Glutamatergic neuron (in vitro differentiated cells): ENCODE measurements around the gene RASSF5. TPM values are rescaled to one million over a fixed set of nuclear protein-coding genes. Genes with fewer than 3 reads are reported as not detected.

Experiments
- DNase-seq: peaks from one replicate; pipeline ENCODE4 v3.0.0; 2022
- H3K27ac Mint-ChIP-seq: one replicate; pipeline ENCODE4 v1.8.0; 2020; ENCODE audit warnings: mild to moderate bottlenecking, mixed read lengths, inconsistent platforms; ENCODE audit not compliant: unreplicated experiment
- H3K27me3 Mint-ChIP-seq: one replicate; pipeline ENCODE4 v1.8.0; 2020; ENCODE audit warnings: mild to moderate bottlenecking, moderate library complexity, mixed read lengths, inconsistent platforms; ENCODE audit not compliant: unreplicated experiment
- H3K36me3 Mint-ChIP-seq: one replicate; pipeline ENCODE4 v1.8.0; 2020; ENCODE audit warnings: mild to moderate bottlenecking, mixed read lengths, inconsistent platforms; ENCODE audit not compliant: unreplicated experiment
- H3K4me1 Mint-ChIP-seq: one replicate; pipeline ENCODE4 v1.8.0; 2020; ENCODE audit warnings: mild to moderate bottlenecking, low read depth, mixed read lengths, inconsistent platforms; ENCODE audit not compliant: unreplicated experiment
- H3K4me3 Mint-ChIP-seq: one replicate; pipeline ENCODE4 v1.8.0; 2020; ENCODE audit warnings: mild to moderate bottlenecking, mixed read lengths, inconsistent platforms; ENCODE audit not compliant: unreplicated experiment
- H3K9me3 Mint-ChIP-seq: one replicate; pipeline ENCODE4 v1.8.0; 2020; ENCODE audit warnings: mild to moderate bottlenecking, moderate library complexity, mixed read lengths, inconsistent platforms; ENCODE audit not compliant: unreplicated experiment
- CTCF ChIP-seq: fragments of 200-600 bp; sonication (generic); IDR thresholded peaks from one replicate; pipeline ENCODE4 v1.5.0; 2021; ENCODE audit not compliant: partially characterized antibody, unreplicated experiment
- total RNA-seq: library from RNA; stranded (reverse); fragmentation: NEBNext Ultra II Directional; extraction: Animal tissue kit (Norgen Biotek cat#: 25700); gene quantifications from one replicate; pipeline ENCODE4 v1.2.1, GENCODE V29; 2021; ENCODE audit not compliant: unreplicated experiment

RASSF5 gene
- total RNA-seq, 1 donor from 2014 or later = 2.7 TPM

- no peak for TF ChIP-seq CTCF
- H3K27ac Mint-ChIP-seq = no peak overlapping the region
- H3K4me1 Mint-ChIP-seq = peaks cover 76% of the 10 kb centered on the region
- H3K9me3 Mint-ChIP-seq = peaks cover 4% of the 10 kb centered on the region
- H3K4me3 Mint-ChIP-seq = peak overlapping the region; percentile 70
- DNase-seq = no peak
- H3K27me3 Mint-ChIP-seq = peaks cover 18% of the 10 kb centered on the region
- no peaks in the 10 kb centered on the region for H3K36me3 Mint-ChIP-seq
Measured at GRCh38 chr1:206513312-206514111, 6.2 kb downstream of the RASSF5 start.

- H3K4me3 Mint-ChIP-seq = peak overlapping the region; percentile 16
- H3K27me3 Mint-ChIP-seq = peaks cover 8% of the 10 kb centered on the region
- H3K4me1 Mint-ChIP-seq = peaks cover 76% of the 10 kb centered on the region
- H3K9me3 Mint-ChIP-seq = peaks cover 2% of the 10 kb centered on the region
- no peak for DNase-seq
- no peak for TF ChIP-seq CTCF
- H3K36me3 Mint-ChIP-seq = no peaks in the 10 kb centered on the region
- peak overlapping the region; percentile 48 for H3K27ac Mint-ChIP-seq
Measured at GRCh38 chr1:206514813-206515387, 7.6 kb downstream of the RASSF5 start.

GRCh38 chr1:206516728-206516990 is 9.3 kb downstream of the RASSF5 start:
- peaks cover under 1% of the 10 kb centered on the region for H3K9me3 Mint-ChIP-seq
- H3K27me3 Mint-ChIP-seq = peaks cover 5% of the 10 kb centered on the region
- no peaks in the 10 kb centered on the region for H3K36me3 Mint-ChIP-seq
- peaks cover 71% of the 10 kb centered on the region for H3K4me1 Mint-ChIP-seq
- no peak for DNase-seq
- TF ChIP-seq CTCF = no peak
- H3K27ac Mint-ChIP-seq = no peak overlapping the region
- no peak overlapping the region for H3K4me3 Mint-ChIP-seq

GRCh38 chr1:206517784-206518183 is 10.5 kb downstream of the RASSF5 start:
- H3K27me3 Mint-ChIP-seq = peaks cover 8% of the 10 kb centered on the region
- H3K4me1 Mint-ChIP-seq = peaks cover 68% of the 10 kb centered on the region
- peak; percentile 73 for DNase-seq
- no peak for TF ChIP-seq CTCF
- H3K27ac Mint-ChIP-seq = peak overlapping the region; percentile 74
- H3K36me3 Mint-ChIP-seq = no peaks in the 10 kb centered on the region
- H3K9me3 Mint-ChIP-seq = no peaks in the 10 kb centered on the region
- peak overlapping the region; percentile 72 for H3K4me3 Mint-ChIP-seq

- peak overlapping the region; percentile 74 for H3K27ac Mint-ChIP-seq
- H3K9me3 Mint-ChIP-seq = no peaks in the 10 kb centered on the region
- H3K36me3 Mint-ChIP-seq = no peaks in the 10 kb centered on the region
- no peak for TF ChIP-seq CTCF
- H3K4me3 Mint-ChIP-seq = peak overlapping the region; percentile 75
- DNase-seq = peak; percentile 48
- peaks cover 68% of the 10 kb centered on the region for H3K4me1 Mint-ChIP-seq
- peaks cover 8% of the 10 kb centered on the region for H3K27me3 Mint-ChIP-seq
Measured at GRCh38 chr1:206518206-206518605, 10.9 kb downstream of the RASSF5 start.
